Mesenteric fat pad (tissue), 1 donor: ENCODE data around the gene RNF187. TPM values are rescaled to one million over a fixed set of nuclear protein-coding genes. Genes with fewer than 3 reads are reported as not detected.
"Not testable (repeated sequence)": the region's sequence is repeated elsewhere in the genome, so short reads cannot be mapped to it uniquely, and the experiment has no call there.

Source experiments
- DNase-seq: peaks from one replicate; pipeline ENCODE4 v3.0.0-alpha.2; 2020; ENCODE audit warnings: low spot score
- total RNA-seq: library from RNA; stranded (reverse); fragmentation: NEBNext Ultra II Directional; extraction: Animal tissue kit (Norgen Biotek cat#: 25700); gene quantifications from one replicate; pipeline ENCODE4 v1.2.1, GENCODE V29; 2021
- donor health status: DM: yes; HTN: yes; CAD: no.

RNF187 gene
- total RNA-seq, 1 donor from 2014 or later: 82.4 TPM

DNA sequence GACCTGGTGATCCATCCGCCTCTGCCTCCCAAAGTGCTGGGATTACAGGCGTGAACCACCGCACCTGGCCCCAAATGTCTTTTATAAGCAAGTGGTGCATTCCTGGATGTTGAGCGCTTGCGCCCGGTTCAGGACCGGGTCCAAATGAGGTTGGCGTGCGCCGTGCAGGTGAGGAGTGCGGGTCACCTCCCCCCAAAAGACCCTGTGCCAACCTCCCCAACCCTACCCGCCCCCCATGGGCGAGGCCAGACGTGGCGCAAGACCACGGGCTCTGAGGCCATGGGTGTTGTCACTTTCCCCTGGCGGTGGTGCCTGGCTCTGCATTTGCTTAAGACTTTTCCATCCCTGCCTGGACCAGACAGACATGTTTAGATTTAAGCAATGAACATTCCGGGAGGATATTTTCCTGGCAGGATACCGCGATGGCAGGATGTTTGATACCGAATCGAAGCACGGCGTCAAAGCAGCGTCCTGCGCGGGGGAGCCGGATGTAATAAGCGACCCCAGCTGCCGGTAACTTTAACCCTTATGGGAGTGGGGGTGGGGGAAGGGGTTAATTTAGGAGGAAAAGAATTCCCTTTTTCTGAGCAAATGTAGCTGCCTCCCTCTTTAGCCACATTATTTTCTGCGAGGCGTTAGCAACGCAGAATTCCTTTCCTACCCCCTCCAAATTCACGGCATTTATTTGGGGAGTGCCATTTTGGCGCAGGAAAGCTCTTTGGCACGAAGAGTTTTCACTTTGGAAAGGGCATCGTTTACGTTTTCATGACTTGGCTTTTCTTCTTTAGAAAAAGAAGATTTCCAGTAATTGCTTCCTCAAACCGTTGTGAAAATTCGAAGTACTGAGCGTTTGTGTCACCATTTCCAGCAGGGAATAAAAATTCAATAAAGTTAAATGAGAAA, 27.8 kb upstream of the RNF187 start:
- no peak for DNase-seq

DNA sequence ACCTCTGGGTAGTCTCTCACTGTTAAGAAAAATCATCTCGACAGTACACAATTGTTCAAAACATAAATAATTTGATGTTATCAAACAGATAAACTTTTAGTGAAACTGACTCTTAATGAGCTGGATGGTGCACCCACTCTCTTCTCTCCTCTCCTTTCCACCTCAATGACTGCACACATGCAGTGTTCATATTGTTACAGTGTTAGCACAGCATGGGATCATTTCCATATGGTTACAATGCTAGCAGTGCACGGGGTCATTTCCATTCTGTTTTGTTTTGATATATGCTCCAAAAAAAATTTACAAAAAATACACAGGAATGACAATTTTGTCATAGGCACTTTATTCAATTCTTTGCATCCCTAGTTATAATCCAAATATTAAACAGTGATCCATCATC, 26.4 kb upstream of the RNF187 start:
- DNase-seq: no peak

DNA sequence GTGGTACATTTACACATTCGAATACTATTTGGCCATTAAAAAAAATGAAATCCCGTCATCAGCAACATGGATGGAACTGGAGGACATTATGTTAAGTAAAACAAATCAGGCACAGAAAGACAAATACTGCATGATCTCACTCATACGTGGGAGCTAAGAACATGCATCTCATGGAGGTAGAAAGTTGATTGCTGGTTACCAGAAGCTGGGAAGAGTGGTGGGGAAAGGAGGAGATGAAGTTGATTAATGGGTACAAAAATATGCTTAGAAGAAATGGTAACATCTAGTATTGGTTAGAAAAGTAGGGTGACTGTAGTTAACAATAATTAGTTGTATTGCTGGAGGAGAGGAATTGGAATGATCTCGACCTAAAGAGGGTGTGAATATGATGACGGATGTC, 24.6 kb upstream of the RNF187 start:
- no peak for DNase-seq

DNA sequence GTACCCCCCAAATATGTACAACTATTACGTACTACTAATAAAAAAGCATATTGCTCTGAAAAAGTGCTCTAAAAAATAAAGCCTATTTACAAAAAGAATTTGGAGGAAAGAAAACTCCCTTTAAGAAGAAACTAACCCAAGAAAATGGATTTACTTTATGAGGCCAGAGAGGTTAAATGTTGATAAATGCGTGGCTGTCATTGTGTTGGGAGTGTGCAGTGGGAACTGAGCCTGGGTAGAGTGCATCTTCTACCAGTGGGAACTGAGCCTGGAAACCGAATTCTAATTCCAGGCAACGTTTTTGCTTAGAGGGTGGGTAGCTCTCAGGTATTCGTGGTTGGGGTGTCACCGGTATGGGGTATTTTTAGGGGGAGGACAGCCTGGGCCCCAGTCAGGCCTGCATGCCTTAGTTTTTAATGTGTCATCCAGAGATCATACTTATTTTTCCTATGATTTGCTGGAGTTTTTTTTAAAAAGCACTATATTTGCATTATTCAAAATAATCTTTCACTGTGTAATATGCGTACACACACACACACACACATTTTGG, 24.1 kb upstream of the RNF187 start:
- no peak for DNase-seq

DNA sequence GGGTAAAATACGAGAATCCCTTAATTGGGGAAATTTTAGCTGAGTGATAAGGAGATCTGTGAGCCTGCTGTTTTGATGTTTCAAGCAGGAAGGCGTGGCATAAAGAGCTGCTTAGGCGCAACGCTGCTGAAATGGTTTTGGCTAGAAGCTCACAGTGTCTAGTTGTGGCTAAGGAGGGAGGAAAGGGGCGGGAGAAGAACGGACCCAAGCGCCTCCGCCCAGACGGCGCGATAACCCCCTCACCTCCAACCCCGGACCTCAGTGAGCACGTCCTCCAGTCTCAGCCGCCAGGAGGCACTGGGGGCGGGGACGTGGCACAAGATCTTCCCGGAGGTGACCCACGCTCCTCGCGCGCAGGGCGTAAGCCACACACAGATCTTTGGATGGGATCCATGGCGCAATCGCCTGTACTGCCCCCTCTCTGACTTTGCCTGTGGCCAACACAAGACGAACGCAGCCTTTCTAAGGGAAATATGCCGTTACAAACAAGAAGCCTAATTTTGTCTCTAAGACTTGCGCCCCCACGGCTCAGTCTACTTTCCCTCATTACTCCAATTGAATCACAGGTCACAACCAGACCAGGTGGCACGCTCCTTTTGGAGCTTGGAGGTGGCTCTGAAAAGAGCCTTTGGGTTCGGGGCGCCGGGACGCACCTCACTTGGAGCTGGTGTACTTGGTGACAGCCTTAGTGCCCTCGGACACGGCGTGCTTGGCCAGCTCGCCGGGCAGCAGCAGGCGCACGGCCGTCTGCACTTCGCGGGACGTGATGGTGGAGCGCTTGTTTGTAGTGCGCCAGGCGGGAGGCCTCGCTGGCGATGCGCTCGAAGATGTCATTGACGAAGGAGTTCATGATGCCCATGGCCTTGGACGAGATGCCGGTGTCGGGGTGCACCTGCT, 23.4 kb upstream of the RNF187 start:
- DNase-seq: no peak

DNA sequence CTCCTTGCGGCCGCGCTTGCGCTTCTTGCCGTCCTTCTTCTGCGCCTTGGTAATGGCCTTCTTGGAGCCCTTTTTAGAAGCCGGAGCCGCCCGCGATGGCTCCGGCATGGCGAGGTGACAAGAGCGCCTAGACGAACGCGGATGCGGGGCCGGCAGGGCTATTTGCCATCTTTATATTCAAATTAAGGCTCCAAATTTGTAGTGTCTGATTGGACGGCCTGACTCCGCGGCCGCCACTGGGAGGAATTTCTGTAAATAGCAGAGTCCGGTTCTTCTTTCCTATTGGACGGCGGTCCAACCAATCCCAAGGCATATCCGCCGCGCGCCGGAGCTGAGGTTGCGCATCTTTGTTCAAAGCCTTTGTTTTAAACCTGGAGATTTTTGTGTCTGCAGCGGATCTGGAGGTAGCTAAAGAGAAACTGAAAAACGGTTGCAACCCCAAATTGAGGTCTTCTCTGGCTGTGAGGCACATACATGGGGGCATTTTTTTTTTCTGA, 22.6 kb upstream of the RNF187 start:
- no peak for DNase-seq

DNA sequence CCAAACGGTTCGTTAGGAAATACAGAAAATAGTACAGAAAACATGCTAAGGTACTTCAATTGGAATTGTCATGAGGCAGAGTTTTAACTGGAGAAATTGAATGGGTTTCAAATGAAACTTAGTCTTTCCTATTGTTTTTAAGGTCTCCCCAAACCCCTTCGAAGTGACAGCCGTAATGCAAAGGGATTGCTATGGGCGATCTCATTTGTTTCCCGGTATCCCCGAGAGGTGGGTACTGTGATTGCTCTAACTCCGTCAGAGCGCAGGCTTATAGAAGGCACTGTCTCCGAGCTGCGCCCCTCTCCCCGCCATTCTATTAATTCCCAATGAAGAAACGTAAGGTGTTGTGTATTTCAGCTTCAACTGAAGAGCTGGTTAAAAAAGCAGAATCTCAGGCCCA, 22.0 kb upstream of the RNF187 start:
- DNase-seq: no peak

DNA sequence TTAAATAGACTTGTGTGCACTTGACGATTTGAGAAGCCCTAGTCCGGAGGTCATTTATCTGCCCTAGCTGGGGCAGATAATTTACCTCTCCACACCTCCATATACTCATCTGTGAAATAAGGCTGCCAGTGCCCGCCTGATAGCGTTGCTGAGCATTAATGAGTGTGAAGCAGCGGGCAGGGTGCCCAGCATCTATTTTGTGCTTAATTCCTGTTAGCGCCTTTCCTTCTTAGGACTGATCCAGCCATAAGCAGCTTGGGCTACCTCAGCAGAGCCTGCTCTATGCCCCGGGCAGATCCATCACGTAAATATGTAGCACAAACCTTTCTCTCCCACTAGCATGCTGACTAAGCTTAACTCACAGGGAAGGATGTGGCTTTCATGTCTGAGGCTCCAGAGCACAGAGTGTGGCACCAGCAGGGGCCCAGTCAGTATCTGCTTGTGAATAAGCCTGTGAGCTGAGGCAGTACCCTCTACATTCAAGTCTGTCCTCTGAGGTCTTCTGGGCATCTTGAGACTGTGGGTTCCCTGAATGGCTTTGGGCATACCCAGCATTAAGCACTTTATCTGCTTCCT, 21.5 kb upstream of the RNF187 start:
- no peak for DNase-seq

DNA sequence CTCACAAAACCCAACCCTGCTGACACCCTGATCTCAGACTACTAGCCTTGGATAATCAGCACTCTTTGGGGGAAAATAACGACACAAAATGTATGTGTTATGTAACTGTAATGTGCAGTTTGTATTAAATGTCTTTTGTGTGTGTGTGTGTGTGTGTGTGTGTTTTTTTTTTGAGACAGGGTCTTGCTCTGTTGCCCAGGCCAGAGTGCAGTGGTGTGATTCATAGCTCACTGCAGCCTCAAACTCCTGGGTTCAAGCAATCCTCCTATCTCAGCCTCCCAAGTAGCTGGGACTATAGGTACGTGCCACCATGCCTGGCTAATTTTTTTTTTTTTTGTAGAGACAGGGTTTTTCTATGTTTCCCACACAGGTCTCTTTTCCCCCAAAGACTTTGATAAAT, 19.0 kb upstream of the RNF187 start:
- DNase-seq: not testable (repeated sequence)

DNA sequence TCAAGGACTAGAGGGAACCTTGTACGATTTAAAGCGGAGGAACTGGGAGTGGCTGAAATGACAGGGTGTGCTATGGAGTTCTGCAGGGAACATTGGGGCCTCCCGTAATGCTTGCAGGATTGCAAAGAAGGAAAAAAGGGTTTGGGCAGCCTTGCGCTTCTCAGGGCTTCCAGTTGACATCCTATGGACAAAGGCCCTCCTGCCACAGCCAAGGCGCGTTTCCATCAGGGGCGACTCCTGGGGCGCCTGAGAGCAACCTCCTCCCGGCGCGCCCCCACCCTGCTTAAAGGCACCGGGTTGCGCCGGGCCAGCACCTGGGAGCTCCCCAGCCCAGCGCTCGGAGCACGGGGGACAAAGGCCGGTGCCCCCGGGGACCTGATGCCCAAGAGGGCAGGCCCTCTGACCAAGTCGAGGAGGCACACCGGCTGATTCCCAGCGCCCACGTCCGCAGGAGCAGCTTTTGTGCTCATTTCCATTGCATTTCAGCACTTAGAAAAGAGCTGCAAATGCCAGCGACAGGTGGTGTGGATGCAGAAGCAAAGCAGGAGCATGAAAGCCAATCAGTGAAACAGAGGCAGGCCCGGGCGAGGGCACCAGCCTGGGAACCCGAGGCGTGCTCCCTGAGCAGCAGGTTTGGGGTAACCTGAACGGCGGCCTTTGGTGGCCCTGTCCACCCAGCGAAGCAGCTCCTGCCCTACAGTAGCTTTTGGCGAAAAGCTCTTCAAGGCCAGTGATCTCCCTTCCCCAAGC, 17.6 kb upstream of the RNF187 start:
- no peak for DNase-seq

DNA sequence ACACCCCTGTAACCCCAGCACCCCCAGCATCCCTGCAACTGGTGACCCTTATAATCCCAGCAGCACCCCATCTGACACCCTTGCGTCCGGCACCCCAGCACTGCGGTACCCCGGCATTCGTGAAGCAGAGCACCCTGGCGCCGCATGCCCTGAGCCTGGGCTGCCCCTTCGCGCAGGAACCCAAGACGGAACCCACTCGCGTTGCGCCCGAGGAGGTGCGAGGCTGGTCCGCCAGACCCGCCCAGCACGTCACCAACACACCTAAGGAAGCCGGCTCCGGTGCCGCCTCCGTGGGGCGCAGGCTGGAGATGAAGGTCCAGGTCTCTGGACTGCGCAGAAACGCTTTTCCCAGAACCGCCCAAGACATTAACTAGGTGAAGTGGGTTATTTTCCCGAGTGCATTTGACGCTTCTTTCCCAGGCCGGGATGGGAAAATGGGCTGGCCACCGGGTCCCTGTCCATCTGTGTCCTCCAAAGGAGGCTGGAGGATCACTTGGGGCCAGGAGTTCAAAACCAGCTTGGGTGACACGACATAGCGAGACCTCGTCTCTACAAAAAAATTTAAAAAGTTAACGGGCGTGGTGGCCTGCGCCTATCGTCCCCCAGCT, 15.9 kb upstream of the RNF187 start:
- DNase-seq: no peak

DNA sequence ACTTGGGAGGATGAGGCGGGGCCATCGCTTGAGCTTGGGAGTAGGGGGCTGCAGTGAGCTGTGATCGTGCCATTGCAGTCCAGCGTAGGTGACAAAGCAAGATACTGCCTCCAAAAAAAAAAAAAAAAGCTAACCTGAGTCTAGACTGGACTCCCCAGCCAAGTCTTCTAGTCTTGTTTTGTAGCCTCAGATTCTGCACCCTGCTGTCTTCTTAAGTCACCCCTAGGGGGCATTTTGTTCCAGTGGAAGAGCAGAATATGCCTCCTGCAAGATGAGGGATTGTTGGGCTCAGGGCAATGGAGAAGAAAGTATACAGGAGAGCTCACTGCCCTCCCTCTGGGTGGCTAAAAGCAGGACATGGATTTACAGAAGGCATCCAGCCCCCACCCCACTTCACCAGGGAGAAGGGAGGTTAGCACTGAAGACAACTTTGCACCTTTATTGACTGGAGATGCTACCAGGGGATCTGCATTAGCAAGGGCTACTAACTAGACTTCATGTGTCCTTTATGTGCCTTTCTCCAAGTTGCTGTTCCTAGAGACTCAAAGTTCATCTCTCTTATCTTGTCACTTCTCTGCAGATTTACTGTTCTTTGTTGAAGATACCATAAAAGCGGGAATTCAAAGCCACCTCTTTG, 15.3 kb upstream of the RNF187 start:
- DNase-seq: no peak

DNA sequence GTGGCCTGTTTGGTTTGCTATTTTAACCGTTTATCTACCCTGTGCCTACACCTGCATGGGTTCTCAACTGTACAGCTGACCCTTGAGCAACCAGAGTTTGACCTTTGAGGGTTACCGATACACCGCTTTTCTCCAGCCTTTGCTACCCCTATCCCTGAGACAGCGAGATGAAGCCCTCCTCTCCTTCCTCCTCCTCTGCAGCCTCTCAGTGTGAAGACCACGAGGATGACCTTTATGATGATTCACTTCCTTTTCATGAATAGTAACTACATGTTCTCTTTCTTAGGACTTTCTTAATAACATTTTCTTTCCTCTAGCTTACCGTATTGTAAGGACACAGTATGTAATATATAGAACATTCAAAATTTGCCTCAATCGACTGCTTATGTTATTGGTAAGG, 14.5 kb upstream of the RNF187 start:
- no peak for DNase-seq

DNA sequence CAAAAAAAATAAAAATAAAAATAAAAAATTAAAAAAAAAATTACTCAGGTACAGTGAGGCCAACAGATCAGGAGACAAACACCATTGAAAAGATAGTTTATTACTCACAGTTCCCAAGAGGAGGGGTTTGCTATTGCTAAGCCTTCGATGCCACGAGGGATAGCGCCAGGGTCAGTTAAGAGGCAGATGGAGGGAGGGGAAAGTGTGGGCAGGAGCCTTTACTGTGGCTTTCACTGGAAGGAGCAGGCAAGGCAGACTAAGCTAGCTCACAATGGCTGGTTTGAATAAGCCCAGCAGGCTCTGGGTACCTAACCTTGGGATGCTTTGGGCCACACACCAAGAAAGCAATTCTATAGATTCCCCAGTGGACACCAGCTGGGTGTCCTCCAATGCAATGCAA, 12.7 kb upstream of the RNF187 start:
- peak; percentile 39 for DNase-seq

DNA sequence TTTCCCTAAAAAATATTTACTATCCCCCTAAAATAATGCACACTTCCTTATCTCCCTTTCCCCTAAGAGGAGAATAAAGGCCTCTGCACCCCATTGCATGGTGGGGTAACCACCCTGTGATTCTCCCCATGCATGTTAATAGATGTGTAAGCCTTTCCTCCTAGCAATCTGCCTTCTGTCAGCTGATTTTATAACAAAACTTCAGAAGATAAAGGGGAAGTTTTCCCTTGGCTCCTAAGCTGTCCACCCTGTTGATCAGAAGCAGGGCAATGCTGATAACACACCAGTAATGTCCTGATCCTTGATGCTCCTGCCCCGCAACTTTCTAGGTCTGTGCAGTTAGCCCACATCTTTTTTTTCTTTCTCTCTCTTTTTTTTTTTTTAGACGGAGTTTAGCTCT, 11.4 kb upstream of the RNF187 start:
- DNase-seq: no peak

DNA sequence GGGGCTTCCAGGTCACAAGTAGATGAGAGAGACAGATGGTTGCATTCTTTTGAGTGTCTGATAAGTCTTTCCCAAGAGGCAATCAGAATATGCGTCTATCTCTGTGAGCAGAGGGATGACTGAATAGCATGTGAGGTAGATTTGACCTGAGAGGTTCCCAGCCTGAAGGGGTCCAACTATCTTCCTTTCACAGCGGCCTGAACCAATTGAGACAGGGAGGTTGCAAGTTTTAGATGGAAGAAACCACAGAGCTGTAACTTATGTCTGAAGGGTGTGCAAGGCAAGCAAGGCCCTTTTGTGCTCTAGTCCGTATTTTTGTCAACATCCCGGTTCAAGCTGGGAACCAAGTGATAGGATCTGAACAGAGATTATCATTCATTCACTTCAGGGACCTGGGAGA, 9.9 kb upstream of the RNF187 start:
- DNase-seq: no peak

DNA sequence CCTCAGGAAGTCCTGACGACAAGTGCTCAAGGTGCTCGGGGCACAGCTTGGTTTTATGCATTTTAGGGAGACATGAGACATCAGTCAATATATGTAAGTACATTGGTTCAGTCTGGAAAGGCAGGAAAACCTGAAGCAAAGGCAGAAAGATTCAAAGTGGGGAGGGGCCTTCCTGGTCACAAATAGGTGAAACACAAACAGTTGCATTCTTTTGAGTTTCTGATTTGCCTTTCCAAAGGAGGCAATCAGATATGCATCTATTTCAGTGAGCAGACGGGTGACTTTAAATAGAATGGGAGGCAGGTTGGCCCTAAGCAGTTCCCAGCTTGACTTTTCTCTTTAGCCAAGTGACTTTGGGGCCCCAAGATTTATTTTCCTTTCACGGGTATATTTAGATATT, 8.9 kb upstream of the RNF187 start:
- peak; percentile 11 for DNase-seq

DNA sequence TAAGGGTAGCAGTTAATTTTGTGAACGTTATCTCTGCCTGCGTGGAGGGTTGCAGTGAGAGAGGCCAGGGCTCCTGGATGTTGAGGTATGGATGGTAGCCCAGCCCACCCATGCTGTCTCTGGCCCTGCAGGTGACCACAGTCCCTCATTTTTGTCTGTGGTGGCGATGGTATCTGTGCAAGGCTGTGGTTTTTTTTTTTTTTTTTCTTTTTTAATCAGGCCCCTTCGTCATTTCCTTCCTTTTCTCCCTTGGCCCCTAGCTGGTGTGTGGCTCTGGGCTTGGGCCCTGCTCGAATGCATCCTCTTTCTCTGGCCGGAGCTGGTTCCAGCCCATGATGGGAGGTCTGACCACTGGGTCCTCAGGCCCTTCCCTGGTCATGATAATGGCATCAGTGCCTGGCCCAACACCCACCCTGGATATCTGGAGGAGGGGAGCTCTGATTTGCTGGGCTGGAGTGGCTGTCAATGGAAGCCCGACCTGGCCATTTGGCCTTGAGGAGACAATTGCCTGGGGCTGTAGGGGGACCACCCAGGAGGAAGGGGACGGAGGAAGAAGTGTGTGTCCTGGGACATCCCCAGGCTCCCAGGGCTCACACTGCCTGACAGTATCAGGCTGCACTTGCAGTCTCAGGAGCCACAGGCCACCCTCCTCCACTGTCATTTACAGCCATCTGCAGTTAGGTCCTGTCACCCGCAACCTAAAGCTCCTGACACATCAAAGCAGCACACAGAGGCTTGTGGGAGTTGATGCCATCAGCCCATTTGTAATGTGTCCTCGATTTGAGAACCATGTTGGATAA, 8.1 kb upstream of the RNF187 start:
- peak; percentile 59 for DNase-seq

DNA sequence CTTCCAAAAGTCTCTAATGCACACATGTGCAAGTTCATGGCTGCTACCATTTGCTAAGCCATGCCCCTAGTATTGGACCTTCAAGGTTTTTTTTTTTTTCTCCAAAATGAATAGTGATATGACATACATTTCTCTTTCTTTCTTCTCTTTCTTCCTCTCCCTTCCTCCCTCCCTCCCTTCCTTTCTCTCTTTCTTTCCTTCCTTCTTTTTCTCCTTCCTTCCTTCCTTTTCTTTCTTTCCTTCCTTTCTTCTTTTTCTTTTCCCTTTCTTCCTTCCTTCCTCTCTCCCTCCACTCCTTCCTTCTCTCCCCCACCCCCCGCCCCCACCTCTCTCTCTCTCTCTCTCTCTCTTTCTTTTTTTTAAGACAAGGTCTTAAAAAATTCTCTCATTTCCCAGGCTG, 3.4 kb upstream of the RNF187 start:
- DNase-seq: no peak
